GM21526 (cell line): ENCODE results near the gene ARHGAP5.

ENCODE experiments used
- ATAC-seq: cut with Tn5 transposase; IDR thresholded peaks from one replicate; pipeline ENCODE4 v1.9.1; 2021; ENCODE audit warnings: moderate library complexity; ENCODE audit not compliant: unreplicated experiment, low FRiP score

The ARHGAP5 gene

GRCh38 chr14:32077081-32078022, at the start of gene ARHGAP5:
TSS of gene ARHGAP5 (plus strand) at chr14:32077304. CDS start at chr14:32090670, 13,366 bp downstream.
- peak; percentile 28 for ATAC-seq

GRCh38 chr14:32028599-32028998, 48.5 kb upstream of the ARHGAP5 start:
- no peak for ATAC-seq

GRCh38 chr14:32033543-32033942, 43.6 kb upstream of the ARHGAP5 start:
- ATAC-seq: no peak

GRCh38 chr14:32038876-32039275, 38.2 kb upstream of the ARHGAP5 start:
- no peak for ATAC-seq

- no peak for ATAC-seq
Observed at GRCh38 chr14:32039401-32040030, 37.6 kb upstream of the ARHGAP5 start.

GRCh38 chr14:32043624-32044023, 33.5 kb upstream of the ARHGAP5 start:
- ATAC-seq: no peak

GRCh38 chr14:32044454-32044853, 32.6 kb upstream of the ARHGAP5 start:
- no peak for ATAC-seq

- no peak for ATAC-seq
Observed at GRCh38 chr14:32047791-32048190, 29.3 kb upstream of the ARHGAP5 start.

- ATAC-seq: no peak
Observed at GRCh38 chr14:32049361-32050088, 27.6 kb upstream of the ARHGAP5 start.

GRCh38 chr14:32050878-32051277, 26.2 kb upstream of the ARHGAP5 start:
- no peak for ATAC-seq

GRCh38 chr14:32054536-32054935, 22.6 kb upstream of the ARHGAP5 start:
- no peak for ATAC-seq

GRCh38 chr14:32055175-32055574, 21.9 kb upstream of the ARHGAP5 start:
- no peak for ATAC-seq

- no peak for ATAC-seq
Observed at GRCh38 chr14:32059702-32060101, 17.4 kb upstream of the ARHGAP5 start.

GRCh38 chr14:32064931-32065330, 12.2 kb upstream of the ARHGAP5 start:
- ATAC-seq: no peak

- ATAC-seq: no peak
Observed at GRCh38 chr14:32068708-32069107, 8.4 kb upstream of the ARHGAP5 start.

GRCh38 chr14:32070282-32070681, 6.8 kb upstream of the ARHGAP5 start:
- no peak for ATAC-seq

- ATAC-seq: no peak
Observed at GRCh38 chr14:32072676-32073075, 4.4 kb upstream of the ARHGAP5 start.

- no peak for ATAC-seq
Observed at GRCh38 chr14:32073537-32074189, 3.4 kb upstream of the ARHGAP5 start.

- ATAC-seq: no peak
Observed at GRCh38 chr14:32074887-32075572, 2.1 kb upstream of the ARHGAP5 start.

GRCh38 chr14:32075672-32076277, 1.3 kb upstream of the ARHGAP5 start:
- peak; percentile 33 for ATAC-seq
